DND-41 (cell line): Measurements from ENCODE around the gene MITF.

Source experiments
- ATAC-seq: fragments of 200-7000 bp; cut with Tn5 transposase; 3 replicates; pipeline ENCODE4 v1.9.1; 2021; ENCODE audit warnings: low read depth; ENCODE audit not compliant: insufficient read depth
- DNase-seq: peaks from one replicate; pipeline ENCODE4 v3.0.0-alpha.2; 2020
- H2AFZ ChIP-seq: 2 replicates; pipeline ENCODE4 v1.6.0; 2012; ENCODE audit warnings: low read depth, low read length
- H3K27ac ChIP-seq: 2 replicates; pipeline ENCODE4 v1.5.1; 2012; ENCODE audit warnings: low read length, inconsistent platforms
- H3K27me3 ChIP-seq: fragments of 200-600 bp; sonication (generic); 2 replicates; pipeline ENCODE4 v1.6.0; 2012; ENCODE audit warnings: low read length, mild to moderate bottlenecking, inconsistent platforms; ENCODE audit not compliant: insufficient read depth, poor library complexity
- H3K36me3 ChIP-seq: 2 replicates; pipeline ENCODE4 v1.5.1; 2012; ENCODE audit warnings: low read length, inconsistent platforms; ENCODE audit not compliant: insufficient read depth
- H3K4me1 ChIP-seq: 2 replicates; pipeline ENCODE4 v1.5.1; 2012; ENCODE audit warnings: mild to moderate bottlenecking, low read length; ENCODE audit not compliant: insufficient read depth
- H3K4me2 ChIP-seq: 2 replicates; pipeline ENCODE4 v1.6.0; 2012; ENCODE audit warnings: mild to moderate bottlenecking, moderate library complexity, low read length, inconsistent platforms; ENCODE audit not compliant: insufficient read depth
- H3K4me3 ChIP-seq, 2 experiments: fragments of 200-600 bp in 1 of 2; shearing (Covaris generic) in 1 of 2; 2 replicates each; pipeline ENCODE4 v1.5.1; 2012 to 2016; ENCODE audit warnings: inconsistent platforms in 2 of 2, low read length in 2 of 2, mild to moderate bottlenecking in 2 of 2, low read depth in 1 of 2, moderate library complexity in 1 of 2
- H3K79me2 ChIP-seq: 2 replicates; pipeline ENCODE4 v1.6.0; 2012; ENCODE audit warnings: low read length, inconsistent platforms; ENCODE audit not compliant: insufficient read depth
- H3K9ac ChIP-seq: 2 replicates; pipeline ENCODE4 v1.6.0; 2012; ENCODE audit warnings: low read depth, mild to moderate bottlenecking, inconsistent platforms, low read length, moderate library complexity
- H3K9me3 ChIP-seq: 2 replicates; pipeline ENCODE4 v1.5.1; 2012; ENCODE audit warnings: low read length, moderate library complexity, mild to moderate bottlenecking, inconsistent platforms; ENCODE audit not compliant: insufficient read depth, severe bottlenecking
- H4K20me1 ChIP-seq: 2 replicates; pipeline ENCODE4 v1.6.0; 2012; ENCODE audit warnings: low read length; ENCODE audit not compliant: insufficient read depth
- EZH2 ChIP-seq: IDR thresholded peaks from 3 replicates; pipeline ENCODE4 v1.6.1; 2012; ENCODE audit warnings: borderline replicate concordance, low read depth, mild to moderate bottlenecking, moderate library complexity, low read length, inconsistent platforms; ENCODE audit not compliant: severe bottlenecking
- TF ChIP-seq, protein P1 (sequence below): IDR thresholded peaks from 2 replicates; pipeline ENCODE4 v1.5.1; 2012; ENCODE audit warnings: borderline replicate concordance, low read length, moderate library complexity, mild to moderate bottlenecking; ENCODE audit not compliant: poor library complexity, severe bottlenecking; ENCODE audit errors: extremely low read depth

The MITF gene

DNA sequence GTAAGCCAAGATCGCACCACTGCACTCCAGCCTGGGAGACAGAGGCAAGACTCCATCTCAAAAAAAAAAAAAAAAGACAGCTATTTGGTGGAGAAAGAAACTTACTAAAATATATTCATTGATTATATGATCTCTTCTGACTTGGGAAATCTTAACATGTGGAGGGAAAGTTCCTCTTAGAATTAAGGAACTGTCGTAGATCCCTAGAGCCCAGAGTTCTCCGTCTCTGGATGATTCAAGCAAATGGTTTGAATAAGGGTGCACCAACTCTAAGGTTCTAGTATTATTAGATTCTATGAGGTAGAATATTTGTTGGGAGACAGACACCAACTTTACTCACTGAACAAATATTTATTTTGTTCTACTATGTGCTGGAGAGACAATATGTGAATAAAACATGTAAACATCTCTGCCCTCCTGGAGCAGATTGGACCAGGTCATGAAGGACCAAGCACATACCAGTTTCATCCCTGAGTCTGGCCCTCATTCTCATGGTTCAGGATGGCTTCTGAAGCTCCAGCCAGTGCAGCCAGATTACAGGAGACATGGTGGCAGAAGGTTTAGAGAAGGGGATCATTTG is 129.7 kb downstream of the MITF start:
- ATAC-seq (no peak), DNase-seq (no peak)
- Histone ChIP-seq H3K9ac (no peak overlapping the region), H3K4me1 (no peaks in the 10 kb centered on the region), H3K36me3 (no peaks in the 10 kb centered on the region), H3K9me3 (no peaks in the 10 kb centered on the region), H4K20me1 (no peaks in the 10 kb centered on the region), H3K79me2 (no peaks in the 10 kb centered on the region), H3K27me3 (peaks cover 17% of the 10 kb centered on the region), H2AFZ (no peak overlapping the region), H3K27ac (no peak overlapping the region), H3K4me2 (no peak overlapping the region), H3K4me3 (no peak overlapping the region)
- TF ChIP-seq, protein P1, sequence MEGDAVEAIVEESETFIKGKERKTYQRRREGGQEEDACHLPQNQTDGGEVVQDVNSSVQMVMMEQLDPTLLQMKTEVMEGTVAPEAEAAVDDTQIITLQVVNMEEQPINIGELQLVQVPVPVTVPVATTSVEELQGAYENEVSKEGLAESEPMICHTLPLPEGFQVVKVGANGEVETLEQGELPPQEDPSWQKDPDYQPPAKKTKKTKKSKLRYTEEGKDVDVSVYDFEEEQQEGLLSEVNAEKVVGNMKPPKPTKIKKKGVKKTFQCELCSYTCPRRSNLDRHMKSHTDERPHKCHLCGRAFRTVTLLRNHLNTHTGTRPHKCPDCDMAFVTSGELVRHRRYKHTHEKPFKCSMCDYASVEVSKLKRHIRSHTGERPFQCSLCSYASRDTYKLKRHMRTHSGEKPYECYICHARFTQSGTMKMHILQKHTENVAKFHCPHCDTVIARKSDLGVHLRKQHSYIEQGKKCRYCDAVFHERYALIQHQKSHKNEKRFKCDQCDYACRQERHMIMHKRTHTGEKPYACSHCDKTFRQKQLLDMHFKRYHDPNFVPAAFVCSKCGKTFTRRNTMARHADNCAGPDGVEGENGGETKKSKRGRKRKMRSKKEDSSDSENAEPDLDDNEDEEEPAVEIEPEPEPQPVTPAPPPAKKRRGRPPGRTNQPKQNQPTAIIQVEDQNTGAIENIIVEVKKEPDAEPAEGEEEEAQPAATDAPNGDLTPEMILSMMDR: no peak
- TF ChIP-seq EZH2: no peak

DNA sequence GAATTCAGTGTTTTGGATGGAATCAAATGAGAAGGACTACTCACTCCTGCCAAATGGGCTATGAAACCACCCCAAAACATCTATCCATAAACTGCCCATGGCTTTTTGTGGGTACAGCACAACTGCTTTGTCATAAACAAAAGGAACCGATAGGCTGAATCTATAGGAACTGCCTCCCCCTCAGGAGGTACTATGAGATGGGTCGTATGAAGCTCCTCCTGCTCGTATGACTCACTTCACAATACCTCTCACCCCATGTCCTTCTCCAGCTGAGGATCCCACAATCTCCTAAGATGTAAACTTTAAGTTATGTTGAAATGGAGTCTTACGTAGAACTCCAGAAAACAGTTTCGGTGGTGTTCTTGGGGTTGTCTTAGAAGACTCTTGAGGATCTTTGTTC is 130.4 kb downstream of the MITF start:
- H3K79me2 ChIP-seq: no peaks in the 10 kb centered on the region
- no peak overlapping the region for H3K27ac ChIP-seq
- no peaks in the 10 kb centered on the region for H3K4me1 ChIP-seq
- H3K4me3 ChIP-seq: no peak overlapping the region
- H3K27me3 ChIP-seq: peaks cover 14% of the 10 kb centered on the region
- no peak overlapping the region for H3K4me2 ChIP-seq
- DNase-seq (no peak), ATAC-seq (no peak)
- no peaks in the 10 kb centered on the region for H3K36me3 ChIP-seq
- H4K20me1 ChIP-seq: no peaks in the 10 kb centered on the region
- no peak overlapping the region for H2AFZ ChIP-seq
- TF ChIP-seq, protein P1: no peak
- TF ChIP-seq EZH2: no peak
- no peak overlapping the region for H3K9ac ChIP-seq
- H3K9me3 ChIP-seq: no peaks in the 10 kb centered on the region

DNA sequence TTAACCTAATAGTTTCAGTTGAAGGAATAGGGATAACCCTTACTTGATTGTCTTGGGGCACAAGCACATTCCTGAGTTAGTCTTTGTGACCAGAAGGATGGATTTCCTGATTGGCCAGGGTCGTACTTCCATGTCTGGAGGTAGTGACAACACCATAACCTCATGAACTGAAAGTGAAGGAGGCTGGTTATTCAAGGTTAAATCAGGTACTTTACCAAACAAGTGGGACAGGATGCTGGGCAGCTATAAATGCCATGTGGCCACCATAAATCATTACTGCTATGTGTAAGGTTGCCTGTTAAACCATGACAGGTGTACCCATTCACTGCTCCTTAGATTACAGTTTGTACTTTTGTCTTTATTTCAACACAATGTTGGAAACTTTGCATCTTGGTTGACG is 132.0 kb downstream of the MITF start:
- no peak for DNase-seq
- no peaks in the 10 kb centered on the region for H4K20me1 ChIP-seq
- H3K79me2 ChIP-seq: no peaks in the 10 kb centered on the region

More for the DNA sequence above, 132.0 kb downstream of the MITF start:
- H3K9me3 ChIP-seq: no peaks in the 10 kb centered on the region
- no peak for ATAC-seq
- no peaks in the 10 kb centered on the region for H3K36me3 ChIP-seq
- no peak overlapping the region for H3K27ac ChIP-seq
- no peaks in the 10 kb centered on the region for H3K4me1 ChIP-seq
- no peak overlapping the region for H2AFZ ChIP-seq
- H3K27me3 ChIP-seq: peaks cover 12% of the 10 kb centered on the region
- no peak overlapping the region for H3K4me3 ChIP-seq
- no peak overlapping the region for H3K4me2 ChIP-seq
- no peak overlapping the region for H3K9ac ChIP-seq
- TF ChIP-seq EZH2: no peak
- TF ChIP-seq, protein P1: no peak
